GM12878 (cell line): Measurements from ENCODE around the gene MEIOSIN. TPM values are rescaled to one million over a fixed set of nuclear protein-coding genes. Genes with fewer than 3 reads are reported as not detected.

Experiments
- ATAC-seq: fragments of 200-7000 bp; cut with Tn5 transposase; 3 replicates; pipeline ENCODE4 v1.9.1; 2020; ENCODE audit warnings: mild to moderate bottlenecking, moderate library complexity
- BruUV-seq: library from RNA; stranded (reverse); fragments of 400-500 nt; replicated peaks from 2 replicates; lab custom pipeline; 2021; lab: Mats Ljungman, UMichigan
- CTCF ChIA-PET: fragments of 300-600 bp; sonication (Branson Sonifier 250); formaldehyde crosslinking; extraction: SDS; loops from one replicate; lab custom pipeline; 2021; ENCODE audit warnings: inconsistent platforms; lab: Yijun Ruan, JAX
- POLR2A ChIA-PET: fragments of 350-600 bp; formaldehyde crosslinking; extraction: SDS; loops from one replicate; lab custom pipeline; 2021; ENCODE audit warnings: inconsistent platforms; lab: Charles Lee
- RAD21 ChIA-PET: fragments of 300-600 bp; sonication (Branson Sonifier 250); formaldehyde crosslinking; loops from one replicate; lab custom pipeline; 2023; ENCODE audit warnings: antibody characterized with exemption; ENCODE audit not compliant: unreplicated experiment; lab: Charles Lee
- SMC1A ChIA-PET: fragments of 300-600 bp; sonication (Branson Sonifier 250); formaldehyde crosslinking; loops from one replicate; lab custom pipeline; 2023; ENCODE audit not compliant: unreplicated experiment, uncharacterized antibody; lab: Charles Lee
- DNase-seq: peaks from one replicate; pipeline ENCODE4 v3.0.0-alpha.2; 2011; ENCODE audit warnings: low read depth, low spot score
- FAIRE-seq: peaks from 3 replicates; lab custom pipeline; 2011; peaks lifted over from hg19 to GRCh38; lab: Jason Lieb, UNC
- H2AFZ ChIP-seq: 2 replicates; pipeline ENCODE4 v1.6.0; 2011; ENCODE audit warnings: low read depth, low read length, control low read depth; ENCODE audit not compliant: control insufficient read depth
- H3K27ac ChIP-seq: 2 replicates; pipeline ENCODE4 v1.5.1; 2011; ENCODE audit warnings: control low read depth; ENCODE audit not compliant: control insufficient read depth, insufficient read depth
- H3K27me3 ChIP-seq, 2 experiments: replicated peaks in 1 of 2; 2 replicates each; pipeline versions ENCODE4 v1.6.0 to v1.6.1; 2011; ENCODE audit warnings: low read length in 1 of 2; ENCODE audit not compliant: control insufficient read depth in 2 of 2, insufficient read depth in 2 of 2
- H3K36me3 ChIP-seq, 2 experiments: 2 replicates each; pipeline ENCODE4 v1.5.1; 2011; ENCODE audit warnings: low read length in 1 of 2; ENCODE audit not compliant: control insufficient read depth in 2 of 2, insufficient read depth in 2 of 2
- H3K4me1 ChIP-seq: 2 replicates; pipeline ENCODE4 v1.6.1; 2011; ENCODE audit warnings: mild to moderate bottlenecking, low read length, moderate library complexity, mixed read lengths; ENCODE audit not compliant: control insufficient read depth, insufficient read depth
- H3K4me2 ChIP-seq: 2 replicates; pipeline ENCODE4 v1.6.0; 2011; ENCODE audit warnings: control low read depth; ENCODE audit not compliant: control insufficient read depth, insufficient read depth
- H3K4me3 ChIP-seq: fragments of 200-600 bp; sonication (generic); 2 replicates; pipeline ENCODE4 v1.5.1; 2016
- H3K79me2 ChIP-seq: 2 replicates; pipeline ENCODE4 v1.6.0; 2011; ENCODE audit warnings: low read length; ENCODE audit not compliant: control insufficient read depth, insufficient read depth
- H3K9ac ChIP-seq: 2 replicates; pipeline ENCODE4 v1.8.0; 2011; ENCODE audit warnings: low read length, control low read depth, mixed read lengths; ENCODE audit not compliant: control insufficient read depth, insufficient read depth
- H3K9me3 ChIP-seq: replicated peaks from 3 replicates; pipeline ENCODE4 v1.5.1; 2011; ENCODE audit warnings: mild to moderate bottlenecking, low read length; ENCODE audit not compliant: control insufficient read depth, insufficient read depth
- H4K20me1 ChIP-seq: 2 replicates; pipeline ENCODE4 v1.6.0; 2011; ENCODE audit not compliant: control insufficient read depth, insufficient read depth
- BHLHE40 ChIP-seq, 2 experiments: fragments of 450-650 bp in 1 of 2; IDR thresholded peaks; 2 replicates each; pipeline ENCODE4 v1.6.1; 2011 to 2017; ENCODE audit warnings: low read depth in 2 of 2, borderline replicate concordance in 1 of 2, improper control_type of control experiment in 1 of 2, low read length in 1 of 2, mild to moderate bottlenecking in 1 of 2
- CTCF ChIP-seq, 3 experiments: IDR thresholded peaks in 2 of 3; conservative IDR thresholded peaks in 1 of 3; 2 replicates each; pipeline ENCODE4 v1.5.1; 2011; ENCODE audit warnings: low read depth in 3 of 3, low read length in 3 of 3, mild to moderate bottlenecking in 3 of 3, control low read depth in 2 of 3, moderate library complexity in 2 of 3, inconsistent platforms in 1 of 3, mixed read lengths in 1 of 3; ENCODE audit not compliant: control insufficient read depth in 2 of 3, insufficient read depth in 1 of 3; ENCODE audit errors: extremely low read depth in 1 of 3
- IKZF1 ChIP-seq: fragments of 450-650 bp; conservative IDR thresholded peaks from 2 replicates; pipeline ENCODE4 v1.6.1; 2017; ENCODE audit warnings: antibody characterized with exemption, mild to moderate bottlenecking
- IKZF2 ChIP-seq, 2 experiments: fragments of 450-650 bp; IDR thresholded peaks; 2 replicates each; pipeline ENCODE4 v1.6.1; 2017; ENCODE audit warnings: mild to moderate bottlenecking in 2 of 2, moderate library complexity in 2 of 2
- NBN ChIP-seq: fragments of 450-650 bp; IDR thresholded peaks from 2 replicates; pipeline ENCODE4 v1.6.1; 2016
- PKNOX1 ChIP-seq: fragments of 450-650 bp; IDR thresholded peaks from 2 replicates; pipeline ENCODE4 v1.6.1; 2016; ENCODE audit warnings: mild to moderate bottlenecking
- PML ChIP-seq: IDR thresholded peaks from 2 replicates; pipeline ENCODE4 v1.6.1; 2012; ENCODE audit warnings: low read length, inconsistent platforms
- RAD21 ChIP-seq: IDR thresholded peaks from 2 replicates; pipeline ENCODE4 v1.6.1; 2011; ENCODE audit warnings: mild to moderate bottlenecking, low read depth, low read length, moderate library complexity; ENCODE audit not compliant: insufficient read depth
- SMARCA5 ChIP-seq: fragments of 450-650 bp; IDR thresholded peaks from 2 replicates; pipeline ENCODE4 v1.6.1; 2017; ENCODE audit warnings: mild to moderate bottlenecking
- SMC3 ChIP-seq: IDR thresholded peaks from 2 replicates; pipeline ENCODE4 v1.6.1; 2011; ENCODE audit warnings: low read length, improper control_type of control experiment, borderline replicate concordance
- TCF12 ChIP-seq: IDR thresholded peaks from 2 replicates; pipeline ENCODE4 v1.6.1; 2011; ENCODE audit warnings: low read depth, mild to moderate bottlenecking, low read length
- TCF3 ChIP-seq: IDR thresholded peaks from 2 replicates; pipeline ENCODE4 v1.6.1; 2012; ENCODE audit warnings: low read depth, mild to moderate bottlenecking, low read length, borderline replicate concordance; ENCODE audit not compliant: insufficient read depth
- YY1 ChIP-seq: IDR thresholded peaks from 2 replicates; pipeline ENCODE4 v1.6.1; 2011; ENCODE audit warnings: low read depth, mild to moderate bottlenecking, low read length
- ZBTB40 ChIP-seq: fragments of 450-650 bp; IDR thresholded peaks from 2 replicates; pipeline ENCODE4 v1.6.1; 2016; ENCODE audit warnings: mild to moderate bottlenecking, moderate library complexity, borderline replicate concordance
- WGBS: methylation state at CpG from one replicate; pipeline ENCODE4 v1.1.6; 2016; ENCODE audit warnings: low lambda C conversion rate; ENCODE audit not compliant: insufficient replicate concordance, insufficient coverage; ENCODE audit errors: missing lambda C conversion rate; 5-methylcytosine and 5-hydroxymethylcytosine counted together
- in situ Hi-C: fragments of 300-500 bp; cut with MboI; formaldehyde crosslinking; loops from 9 replicates; pipeline ENCODE4 v1.14.3; 2018; ENCODE audit warnings: mixed read lengths
- intact Hi-C: fragments of 100-400 bp; cut with micrococcal nuclease; formaldehyde crosslinking; loops from one replicate; pipeline ENCODE4 v1.14.2; 2022; ENCODE audit not compliant: unreplicated experiment
- polyA plus RNA-seq, 11 experiments: library from polyadenylated mRNA; depleted of rRNA in 4 of 11; unstranded in 6 of 11; stranded (reverse) in 5 of 11; fragments of >200 nt; fragmentation: Nextera tagmentation in 4 of 11; fragmentation: Illumina TruSeq in 1 of 11; extraction: Ambion mirVana in 4 of 11; extraction: Trizol in 1 of 11; gene quantifications; 1 replicate in 1 of 11; 2 replicates in 10 of 11; pipeline versions ENCODE4 v1.2.1 to v1.2.3, GENCODE V29; 2011 to 2016; ENCODE audit warnings: inconsistent platforms in 2 of 11, missing spikeins in 2 of 11, low read depth in 1 of 11
- total RNA-seq, 4 experiments: library from RNA; depleted of rRNA in 3 of 4; stranded (reverse); fragments of >200 nt in 3 of 4; fragmentation: Illumina TruSeq in 1 of 4; extraction: Trizol in 1 of 4; gene quantifications; 2 replicates each; pipeline versions ENCODE4 v1.2.1 to v1.2.3, GENCODE V29; 2013 to 2021

The MEIOSIN gene
- total and polyA plus RNA-seq, 10 of the 15 experiments (the other 5 are each of a cell fraction or from before 2014, with no cell fraction given) = 0.05 to 0.66 (median 0.14) TPM; not detected in 4

GRCh38 chr19:45798995-45799517 is 65.8 kb downstream of the MEIOSIN start:
- H3K36me3 ChIP-seq = no peaks in the 10 kb centered on the region
- H3K4me1 ChIP-seq = peaks cover 8% of the 10 kb centered on the region
- intact Hi-C loops (loop anchor here (2.0 kb wide), 1 partner anchor 28 kb away; no protein-coding TSS in a partner anchor), in situ Hi-C loops (no loop called here)
- no peaks in the 10 kb centered on the region for H3K9me3 ChIP-seq
- H4K20me1 ChIP-seq = no peaks in the 10 kb centered on the region
- SMC1A ChIA-PET = interaction anchor here (0.7 to 2.5 kb wide), 9 partner anchors 18 to 114 kb away, joined by 3 to 24 read pairs (median 4); partner anchors contain the start of genes QPCTL, SIX5 and SNRPD2
- no peak overlapping the region for H3K9ac ChIP-seq
- no peak overlapping the region for H2AFZ ChIP-seq
- RAD21 ChIA-PET = interaction anchor here (0.8 to 4.8 kb wide), 4 partner anchors 27 to 158 kb away, joined by 3 to 63 read pairs (median 4); partner anchors contain the start of gene SIX5
- no TSS peak for BruUV-seq
- 0 out of 2 replicates have a peak overlapping the region, but pooled peaks have one; percentile 4 for H3K4me2 ChIP-seq
- no peaks in the 10 kb centered on the region for H3K79me2 ChIP-seq
- DNase-seq (peak; percentile 23), ATAC-seq (peak; percentile 93), FAIRE-seq (peak; percentile 41)
- CTCF ChIA-PET = interaction anchor here (0.6 to 8.1 kb wide), 28 partner anchors 8 to 360 kb away, joined by 3 to 110 read pairs (median 4); partner anchors contain the start of genes FBXO46, MYPOP, QPCTL and RSPH6A
- 0% methylated on average over 10 of the region's 10 CpGs for WGBS
- no peaks in the 10 kb centered on the region for H3K27me3 ChIP-seq
- no peak overlapping the region for H3K27ac ChIP-seq
- POLR2A ChIA-PET = interaction anchor here (0.6 to 2.0 kb wide), 6 partner anchors 29 to 286 kb away, joined by 3 to 9 read pairs (median 3); no protein-coding TSS in a partner anchor
- H3K4me3 ChIP-seq = no peak overlapping the region
- TF ChIP-seq RAD21 (peak; percentile 39; the same call in 1 of the 2 replicates), YY1 (0 out of 2 replicates have a peak, but pooled peaks have one; percentile 35), TCF12 (peak; percentile 70; the same call in 1 of the 2 replicates), CTCF (IDR thresholded peaks at IDR 0.05 in 2 of 3, conservative IDR thresholded peaks at IDR 0.05 in 1 of 3; ENCODE audit: control insufficient read depth in 2 of 3, extremely low read depth in 1 of 3, insufficient read depth in 1 of 3, low read depth in 3 of 3, low read length in 3 of 3) (peak; percentile 75 to 91 (median 85)), SMC3 (peak; percentile 73; the same call in 1 of the 2 replicates), SMARCA5 (peak; percentile 28; the same call in 1 of the 2 replicates), ZBTB40 (no peak), IKZF1 (peak; percentile 51), PKNOX1 (peak; percentile 57), IKZF2 (IDR thresholded peaks at IDR 0.05) (peak; percentile 21 to 52; a peak in 2 of 4 replicates), TCF3 (peak; percentile 70; the same call in 1 of the 2 replicates), NBN (peak; percentile 44; the same call in 1 of the 2 replicates), PML (no peak), BHLHE40 (IDR thresholded peaks at IDR 0.05; ENCODE audit: borderline replicate concordance in 1 of 2, low read depth in 2 of 2, low read length in 1 of 2) (0 out of 4 replicates have a peak, but pooled peaks of 1 of the 2 experiments have one; percentile 25)
